ENCODE measurements around the gene PWP2. TPM values are rescaled to one million over a fixed set of nuclear protein-coding genes. Genes with fewer than 3 reads are reported as not detected.

Gene PWP2
- total RNA-seq, 2 donors from 2014 or later, result 10.7 to 14.9 TPM

- TF ChIP-seq CTCF (IDR thresholded peaks at IDR 0.05) (no peak), POLR2A (IDR thresholded peaks at IDR 0.05) (no peak), POLR2AphosphoS5 (IDR thresholded peaks at IDR 0.05) (no peak)
- Histone ChIP-seq H3K27me3 (replicated peaks; ENCODE audit: insufficient read depth) (no peaks in the 10 kb centered on the region), H3K4me1 (replicated peaks) (no peaks in the 10 kb centered on the region), H3K36me3 (peaks cover 0 to 2% of the 10 kb centered on the region in 2 donors), H3K9me3 (no peaks in the 10 kb centered on the region), H3K4me3 (no peak overlapping the region), H3K27ac (no peak overlapping the region)
- WGBS, result 75% methylated on average over 15 of the region's 15 CpGs
- no peak for DNase-seq (ENCODE audit: low spot score)
- intact Hi-C loops (cut with DNase I), result no loop called here
Observed at GRCh38 chr21:44067011-44067839, 40.0 kb upstream of the PWP2 start.

GRCh38 chr21:44070391-44070790 is 36.8 kb upstream of the PWP2 start:
- intact Hi-C loops (cut with DNase I), result no loop called here
- Histone ChIP-seq H3K9me3 (no peaks in the 10 kb centered on the region), H3K27ac (no peak overlapping the region), H3K4me1 (replicated peaks) (no peaks in the 10 kb centered on the region), H3K36me3 (peaks cover 0 to 2% of the 10 kb centered on the region in 2 donors), H3K27me3 (replicated peaks; ENCODE audit: insufficient read depth) (no peaks in the 10 kb centered on the region), H3K4me3 (no peak overlapping the region)
- WGBS, result 91% methylated on average over 7 of the region's 7 CpGs
- no peak for TF ChIP-seq POLR2AphosphoS5 (IDR thresholded peaks at IDR 0.05)
- TF ChIP-seq CTCF (IDR thresholded peaks at IDR 0.05), result no peak
- TF ChIP-seq POLR2A (IDR thresholded peaks at IDR 0.05), result no peak
- no peak for DNase-seq (ENCODE audit: low spot score)

GRCh38 chr21:44071359-44072104 is 35.7 kb upstream of the PWP2 start:
- Histone ChIP-seq H3K4me1 (replicated peaks) (no peaks in the 10 kb centered on the region), H3K27ac (no peak overlapping the region), H3K27me3 (replicated peaks; ENCODE audit: insufficient read depth) (no peaks in the 10 kb centered on the region), H3K4me3 (no peak overlapping the region), H3K9me3 (no peaks in the 10 kb centered on the region), H3K36me3 (peaks cover 0 to 2% of the 10 kb centered on the region in 2 donors)
- 88% methylated on average over 15 of the region's 15 CpGs for WGBS
- DNase-seq (ENCODE audit: low spot score), result no peak
- intact Hi-C loops (cut with DNase I), result no loop called here
- TF ChIP-seq POLR2AphosphoS5 (IDR thresholded peaks at IDR 0.05), result no peak
- TF ChIP-seq CTCF (IDR thresholded peaks at IDR 0.05), result no peak

- peaks cover 0 to 2% of the 10 kb centered on the region in 2 donors for H3K36me3 ChIP-seq
- H3K27ac ChIP-seq, result no peak overlapping the region
- no peaks in the 10 kb centered on the region for H3K9me3 ChIP-seq
- H3K4me1 ChIP-seq (replicated peaks), result no peaks in the 10 kb centered on the region
- H3K4me3 ChIP-seq, result no peak overlapping the region
- intact Hi-C loops (cut with DNase I), result no loop called here
- no peak for DNase-seq (ENCODE audit: low spot score)
- TF ChIP-seq POLR2A (IDR thresholded peaks at IDR 0.05) (no peak), POLR2AphosphoS5 (IDR thresholded peaks at IDR 0.05) (no peak), CTCF (IDR thresholded peaks at IDR 0.05) (no peak)
- 92% methylated on average over 15 of the region's 15 CpGs for WGBS
- no peaks in the 10 kb centered on the region for H3K27me3 ChIP-seq (replicated peaks; ENCODE audit: insufficient read depth)
Observed at GRCh38 chr21:44072111-44072510, 35.1 kb upstream of the PWP2 start.
